ENCODE measurements around the gene VGLL2. TPM values are rescaled to one million over a fixed set of nuclear protein-coding genes. Genes with fewer than 3 reads are reported as not detected.

The VGLL2 gene
- total and polyA plus RNA-seq, 2 donors (not counting 3 experiments of a cell fraction or from before 2014, with no cell fraction given), result not detected

DNA sequence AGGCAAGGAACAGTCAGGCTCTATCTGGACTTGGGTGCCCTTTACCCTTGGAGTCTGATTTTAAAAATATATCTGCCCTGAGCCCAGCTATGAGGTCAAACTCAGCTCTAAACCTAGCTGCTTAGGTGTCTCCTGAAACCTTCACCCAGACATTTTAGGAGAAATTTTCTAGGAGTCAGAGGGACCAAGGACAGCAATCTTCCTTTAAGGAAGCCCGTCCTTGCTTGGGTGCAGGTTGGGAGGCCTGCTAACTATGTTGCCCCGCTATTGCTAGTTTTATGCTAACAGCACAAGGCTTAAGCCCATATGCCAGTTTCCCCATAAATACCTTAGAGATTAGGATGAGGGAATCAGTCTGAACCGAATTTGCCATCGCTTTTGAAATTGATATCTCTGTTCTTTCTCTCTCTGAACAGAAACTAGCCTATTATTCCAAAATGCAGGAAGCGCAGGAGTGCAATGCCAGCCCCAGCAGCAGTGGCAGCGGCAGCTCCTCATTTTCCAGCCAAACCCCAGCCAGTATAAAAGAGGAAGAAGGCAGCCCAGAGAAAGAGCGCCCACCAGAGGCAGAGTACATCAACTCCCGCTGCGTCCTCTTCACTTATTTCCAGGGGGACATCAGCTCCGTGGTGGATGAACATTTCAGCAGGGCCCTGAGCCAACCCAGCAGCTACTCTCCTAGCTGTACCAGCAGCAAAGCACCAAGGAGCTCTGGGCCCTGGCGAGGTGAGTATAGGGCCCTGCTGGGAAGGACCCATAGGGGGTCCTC is 2.6 kb downstream of the VGLL2 start:
- Histone ChIP-seq H3K9me3 (replicated peaks; ENCODE audit: control insufficient read depth, insufficient read depth, low read length) (no peaks in the 10 kb centered on the region), H3K79me2 (ENCODE audit: control insufficient read depth, insufficient read depth, low read length) (no peaks in the 10 kb centered on the region), H3K36me3 (ENCODE audit: control insufficient read depth in 2 of 2, extremely low read depth in 1 of 2, insufficient read depth in 2 of 2, low read length in 2 of 2) (no peaks in the 10 kb centered on the region), H3K4me2 (ENCODE audit: insufficient read depth, low read length) (no peak overlapping the region), H3K9me1 (replicated peaks; ENCODE audit: control insufficient read depth, extremely low read depth, insufficient read depth, low read length) (no peaks in the 10 kb centered on the region), H3K4me1 (ENCODE audit: control insufficient read depth, extremely low read depth, insufficient read depth, low read length) (peaks cover 6% of the 10 kb centered on the region), H2AFZ (ENCODE audit: low read depth, low read length) (no peak overlapping the region), H3K27ac (ENCODE audit: insufficient read depth, low read depth, low read length) (no peak overlapping the region), H3K27me3 (ENCODE audit: control insufficient read depth in 2 of 2, insufficient read depth in 2 of 2, low read length in 2 of 2) (peaks cover 92 to 98% of the 10 kb centered on the region in 2 experiments), H3K4me3 (replicated peaks in 1 of 3; ENCODE audit: insufficient read depth in 1 of 3, low read depth in 1 of 3, low read length in 3 of 3) (no peak overlapping the region), H4K20me1 (replicated peaks; ENCODE audit: control insufficient read depth, extremely low read depth, insufficient read depth, low read length) (no peaks in the 10 kb centered on the region), H3K9ac (replicated peaks; ENCODE audit: extremely low read depth, insufficient read depth, low read length) (no peak overlapping the region)
- BruUV-seq (replicated peaks), result no TSS peak
- dilution Hi-C loops (cut with MboI; ENCODE audit: extremely low pct_ligation_motif_present, low sequenced_read_pairs), result no loop called here
- DNase-seq (ENCODE audit: low read depth, low spot score), result no peak
- TF ChIP-seq JUN (IDR thresholded peaks at IDR 0.05; ENCODE audit: borderline replicate concordance, insufficient read depth, insufficient read length, low read depth) (no peak), POLR2A (IDR thresholded peaks at IDR 0.05; ENCODE audit: low read depth, low read length) (no peak), MYC (IDR thresholded peaks at IDR 0.05; ENCODE audit: low read depth, low read length) (no peak), GATA2 (IDR thresholded peaks at IDR 0.05; ENCODE audit: insufficient read depth, insufficient read length, low read depth, low read length) (no peak)
- TF ChIP-seq, protein P1, sequence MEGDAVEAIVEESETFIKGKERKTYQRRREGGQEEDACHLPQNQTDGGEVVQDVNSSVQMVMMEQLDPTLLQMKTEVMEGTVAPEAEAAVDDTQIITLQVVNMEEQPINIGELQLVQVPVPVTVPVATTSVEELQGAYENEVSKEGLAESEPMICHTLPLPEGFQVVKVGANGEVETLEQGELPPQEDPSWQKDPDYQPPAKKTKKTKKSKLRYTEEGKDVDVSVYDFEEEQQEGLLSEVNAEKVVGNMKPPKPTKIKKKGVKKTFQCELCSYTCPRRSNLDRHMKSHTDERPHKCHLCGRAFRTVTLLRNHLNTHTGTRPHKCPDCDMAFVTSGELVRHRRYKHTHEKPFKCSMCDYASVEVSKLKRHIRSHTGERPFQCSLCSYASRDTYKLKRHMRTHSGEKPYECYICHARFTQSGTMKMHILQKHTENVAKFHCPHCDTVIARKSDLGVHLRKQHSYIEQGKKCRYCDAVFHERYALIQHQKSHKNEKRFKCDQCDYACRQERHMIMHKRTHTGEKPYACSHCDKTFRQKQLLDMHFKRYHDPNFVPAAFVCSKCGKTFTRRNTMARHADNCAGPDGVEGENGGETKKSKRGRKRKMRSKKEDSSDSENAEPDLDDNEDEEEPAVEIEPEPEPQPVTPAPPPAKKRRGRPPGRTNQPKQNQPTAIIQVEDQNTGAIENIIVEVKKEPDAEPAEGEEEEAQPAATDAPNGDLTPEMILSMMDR (IDR thresholded peaks at IDR 0.05; ENCODE audit: extremely low read depth in 1 of 2, insufficient read depth in 1 of 2, low read depth in 1 of 2, low read length in 2 of 2), result peak in 1 of 2 donors; percentile 11
- no peak for FAIRE-seq
- ChIA-PET CTCF (no interaction called here), POLR2A (no interaction called here)
- intact Hi-C loops (cut with micrococcal nuclease), result loop anchor here (5.0 kb wide), 1 partner anchor 334 kb away; the partner anchor contains the start of gene GOPC
